Globus pallidus (tissue), 1 donor: ENCODE results near the gene ZBTB26.

Source experiments
- DNase-seq: peaks from one replicate; pipeline ENCODE4 v3.0.0-alpha.2; 2015; ENCODE audit warnings: low spot score

The ZBTB26 gene

GRCh38 chr9:122931226-122932121, at the start of gene ZBTB26:
TSS of gene ZBTB26 (minus strand) at chr9:122931512. CDS start at chr9:122919934, 11,578 bp downstream.
- DNase-seq, result peak; percentile 96

GRCh38 chr9:122978601-122979000, 47.3 kb upstream of the ZBTB26 start:
- DNase-seq, result no peak

GRCh38 chr9:122975196-122975595, 43.9 kb upstream of the ZBTB26 start:
- DNase-seq, result no peak

- no peak for DNase-seq
Observed at GRCh38 chr9:122961139-122961538, 29.8 kb upstream of the ZBTB26 start.

- no peak for DNase-seq
Observed at GRCh38 chr9:122955961-122956360, 24.6 kb upstream of the ZBTB26 start.

GRCh38 chr9:122954253-122954691, 23.0 kb upstream of the ZBTB26 start:
- no peak for DNase-seq

GRCh38 chr9:122951056-122951455, 19.7 kb upstream of the ZBTB26 start:
- DNase-seq, result no peak

GRCh38 chr9:122950263-122950662, 19.0 kb upstream of the ZBTB26 start:
- no peak for DNase-seq

- peak; percentile 57 for DNase-seq
Observed at GRCh38 chr9:122949696-122950095, 18.4 kb upstream of the ZBTB26 start.

- DNase-seq, result no peak
Observed at GRCh38 chr9:122948313-122948712, 17.0 kb upstream of the ZBTB26 start.

- DNase-seq, result no peak
Observed at GRCh38 chr9:122946461-122947005, 15.2 kb upstream of the ZBTB26 start.

GRCh38 chr9:122944960-122945888, 13.9 kb upstream of the ZBTB26 start:
- no peak for DNase-seq

GRCh38 chr9:122941582-122942234, 10.4 kb upstream of the ZBTB26 start:
- DNase-seq, result peak; percentile 41

GRCh38 chr9:122940749-122941581, 9.7 kb upstream of the ZBTB26 start, which contains the start of gene RABGAP1:
TSS of gene RABGAP1 (plus strand) at chr9:122941020. CDS start at chr9:122957060, 16,040 bp downstream.
- DNase-seq, result peak; percentile 99

GRCh38 chr9:122940454-122940748, 9.1 kb upstream of the ZBTB26 start:
- no peak for DNase-seq

- no peak for DNase-seq
Observed at GRCh38 chr9:122939601-122940000, 8.3 kb upstream of the ZBTB26 start.

GRCh38 chr9:122936883-122937282, 5.6 kb upstream of the ZBTB26 start:
- no peak for DNase-seq

GRCh38 chr9:122936464-122936863, 5.2 kb upstream of the ZBTB26 start:
- DNase-seq, result no peak

- no peak for DNase-seq
Observed at GRCh38 chr9:122930541-122931225, 629 bp downstream of the ZBTB26 start.

- no peak for DNase-seq
Observed at GRCh38 chr9:122929796-122930354, 1.4 kb downstream of the ZBTB26 start.
